ENCODE data around the gene PLEKHM2. TPM values are rescaled to one million over a fixed set of nuclear protein-coding genes. Genes with fewer than 3 reads are reported as not detected.

Gene PLEKHM2
- polyA plus RNA-seq, 1 donor from 2014 or later = 40.1 TPM

DNA sequence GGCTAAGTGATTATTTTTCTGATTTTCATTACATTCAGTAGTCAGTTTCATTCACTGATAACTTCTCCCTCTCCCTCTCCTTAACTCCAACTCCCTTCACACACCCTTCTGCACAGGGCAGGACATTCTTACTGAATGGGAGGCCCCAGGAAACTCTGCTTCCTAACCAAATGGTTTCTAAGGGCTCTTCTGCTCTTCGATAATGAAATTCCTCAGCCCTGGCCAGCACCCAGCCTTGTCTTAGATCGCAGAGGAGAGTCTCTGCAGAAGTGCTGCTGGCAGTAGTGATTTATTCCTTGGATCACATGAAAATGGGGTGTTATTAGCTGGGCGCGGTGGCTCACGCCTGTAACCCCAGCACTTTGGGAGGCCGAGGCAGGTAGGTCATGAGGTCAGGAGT lies 16.4 kb downstream of the PLEKHM2 start:
- Histone ChIP-seq H3K36me3 (ENCODE audit: insufficient read depth, low read length) (no peaks in the 10 kb centered on the region), H3K9ac (ENCODE audit: low read length) (no peak overlapping the region), H3K79me2 (replicated peaks; ENCODE audit: insufficient read depth, low read length) (no peaks in the 10 kb centered on the region), H3K4me3 (ENCODE audit: low read length) (no peak overlapping the region), H2AFZ (ENCODE audit: low read depth, low read length) (no peak overlapping the region), H4K20me1 (ENCODE audit: insufficient read depth) (no peaks in the 10 kb centered on the region), H3F3A (ENCODE audit: insufficient read depth, low read length, poor library complexity, severe bottlenecking) (no peaks in the 10 kb centered on the region), H3K4me2 (ENCODE audit: low read length) (no peak overlapping the region), H3K27ac (ENCODE audit: low read length) (no peak overlapping the region), H3K9me2 (ENCODE audit: insufficient read depth, low read length) (no peaks in the 10 kb centered on the region), H3K9me3 (ENCODE audit: low read length) (no peaks in the 10 kb centered on the region), H3K27me3 (ENCODE audit: insufficient read depth, low read depth, low read length) (no peaks in the 10 kb centered on the region)
- no peak for TF ChIP-seq RAD21 (conservative IDR thresholded peaks at IDR 0.05)
- TF ChIP-seq EZH2 (IDR thresholded peaks at IDR 0.05; ENCODE audit: borderline replicate concordance, insufficient read depth, low read length, poor library complexity, severe bottlenecking) = no peak
- no peak for TF ChIP-seq SMC3 (conservative IDR thresholded peaks at IDR 0.05; ENCODE audit: poor library complexity)
- no peak for TF ChIP-seq POLR2AphosphoS5 (IDR thresholded peaks at IDR 0.05)
- TF ChIP-seq, protein P1, sequence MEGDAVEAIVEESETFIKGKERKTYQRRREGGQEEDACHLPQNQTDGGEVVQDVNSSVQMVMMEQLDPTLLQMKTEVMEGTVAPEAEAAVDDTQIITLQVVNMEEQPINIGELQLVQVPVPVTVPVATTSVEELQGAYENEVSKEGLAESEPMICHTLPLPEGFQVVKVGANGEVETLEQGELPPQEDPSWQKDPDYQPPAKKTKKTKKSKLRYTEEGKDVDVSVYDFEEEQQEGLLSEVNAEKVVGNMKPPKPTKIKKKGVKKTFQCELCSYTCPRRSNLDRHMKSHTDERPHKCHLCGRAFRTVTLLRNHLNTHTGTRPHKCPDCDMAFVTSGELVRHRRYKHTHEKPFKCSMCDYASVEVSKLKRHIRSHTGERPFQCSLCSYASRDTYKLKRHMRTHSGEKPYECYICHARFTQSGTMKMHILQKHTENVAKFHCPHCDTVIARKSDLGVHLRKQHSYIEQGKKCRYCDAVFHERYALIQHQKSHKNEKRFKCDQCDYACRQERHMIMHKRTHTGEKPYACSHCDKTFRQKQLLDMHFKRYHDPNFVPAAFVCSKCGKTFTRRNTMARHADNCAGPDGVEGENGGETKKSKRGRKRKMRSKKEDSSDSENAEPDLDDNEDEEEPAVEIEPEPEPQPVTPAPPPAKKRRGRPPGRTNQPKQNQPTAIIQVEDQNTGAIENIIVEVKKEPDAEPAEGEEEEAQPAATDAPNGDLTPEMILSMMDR (IDR thresholded peaks at IDR 0.05; ENCODE audit: poor library complexity, severe bottlenecking) = no peak

- H3K9me3 ChIP-seq (ENCODE audit: low read length) = no peaks in the 10 kb centered on the region
- H3K79me2 ChIP-seq (replicated peaks; ENCODE audit: insufficient read depth, low read length) = no peaks in the 10 kb centered on the region
- H3K27ac ChIP-seq (ENCODE audit: low read length) = no peak overlapping the region
Observed at GRCh38 chr1:15701784-15702183, 17.7 kb downstream of the PLEKHM2 start.

More at GRCh38 chr1:15701784-15702183, 17.7 kb downstream of the PLEKHM2 start:
- TF ChIP-seq SMC3 (conservative IDR thresholded peaks at IDR 0.05; ENCODE audit: poor library complexity) = no peak
- no peak for TF ChIP-seq REST (IDR thresholded peaks at IDR 0.05; ENCODE audit: borderline replicate concordance)
- TF ChIP-seq, protein P1 (IDR thresholded peaks at IDR 0.05; ENCODE audit: poor library complexity, severe bottlenecking) = no peak
- TF ChIP-seq EP300 (conservative IDR thresholded peaks at IDR 0.05; ENCODE audit: poor library complexity, severe bottlenecking) = no peak
- Histone ChIP-seq H3K4me2 (ENCODE audit: low read length) (no peak overlapping the region), H3F3A (ENCODE audit: insufficient read depth, low read length, poor library complexity, severe bottlenecking) (no peaks in the 10 kb centered on the region), H3K36me3 (ENCODE audit: insufficient read depth, low read length) (no peaks in the 10 kb centered on the region), H2AFZ (ENCODE audit: low read depth, low read length) (no peak overlapping the region), H3K9ac (ENCODE audit: low read length) (no peak overlapping the region), H3K4me3 (ENCODE audit: low read length) (no peak overlapping the region), H4K20me1 (ENCODE audit: insufficient read depth) (no peaks in the 10 kb centered on the region), H3K9me2 (ENCODE audit: insufficient read depth, low read length) (no peaks in the 10 kb centered on the region), H3K27me3 (ENCODE audit: insufficient read depth, low read depth, low read length) (no peaks in the 10 kb centered on the region)
